ENCODE results near the gene FAM171A1. TPM values are rescaled to one million over a fixed set of nuclear protein-coding genes. Genes with fewer than 3 reads are reported as not detected.

The FAM171A1 gene
- total RNA-seq, 1 donor from 2014 or later = 73.6 TPM

DNA sequence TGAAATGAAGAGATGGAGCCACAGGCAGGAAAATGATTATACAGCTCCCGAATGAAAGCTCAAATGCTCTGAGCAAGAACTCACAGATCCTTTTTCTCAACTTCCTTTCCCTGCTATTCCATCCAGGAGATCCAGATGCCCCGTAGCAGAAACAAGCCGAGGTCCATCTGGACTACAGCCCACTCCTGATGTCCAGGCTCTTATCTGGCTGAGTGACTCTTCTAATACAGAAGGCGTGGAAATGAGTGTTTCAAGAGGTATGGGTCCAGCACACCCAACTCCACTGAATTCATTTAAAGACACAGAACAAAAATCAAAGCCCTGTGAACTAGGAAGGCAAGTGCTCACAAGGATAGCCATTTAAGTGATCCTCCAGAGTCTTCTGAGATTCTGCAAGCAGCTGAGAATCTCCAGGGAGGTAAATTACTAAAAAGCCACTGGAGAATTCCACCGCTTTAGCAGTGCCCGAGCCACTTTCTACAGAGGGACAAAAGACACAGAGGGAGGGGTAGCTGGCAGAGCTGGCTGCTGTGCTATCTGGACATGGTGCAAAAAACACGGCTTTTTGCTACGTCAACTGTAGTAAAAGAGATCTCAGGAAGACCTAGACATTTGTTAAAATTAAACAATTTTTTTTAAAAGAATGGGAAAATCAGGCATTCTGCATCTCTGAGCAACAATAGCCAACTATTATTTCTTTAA, 24.5 kb downstream of the FAM171A1 start:
- Mint-ChIP-seq H3K4me1 (peaks cover 30% of the 10 kb centered on the region), H3K27ac (no peak overlapping the region), H3K36me3 (no peaks in the 10 kb centered on the region)

DNA sequence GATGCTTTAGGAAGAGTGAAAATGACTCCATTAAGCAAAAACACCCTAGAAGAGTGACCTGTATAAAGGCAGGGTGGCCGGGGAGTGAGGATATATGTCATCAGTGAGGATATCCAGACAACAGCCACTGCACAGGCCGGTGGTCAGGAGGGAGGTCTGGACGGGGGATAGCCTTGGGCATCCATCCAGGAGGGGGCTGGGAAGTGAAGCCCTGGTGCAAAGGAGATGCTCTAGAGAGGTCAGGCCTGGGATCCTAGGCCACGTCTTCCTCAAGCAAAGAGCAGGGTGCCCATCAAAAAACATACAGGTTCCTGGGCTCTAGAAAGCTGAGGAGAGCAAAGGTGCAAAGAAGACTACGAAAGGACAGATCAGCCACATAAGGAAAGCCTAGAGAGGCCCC, 25.6 kb downstream of the FAM171A1 start:
- TF ChIP-seq, protein P1, sequence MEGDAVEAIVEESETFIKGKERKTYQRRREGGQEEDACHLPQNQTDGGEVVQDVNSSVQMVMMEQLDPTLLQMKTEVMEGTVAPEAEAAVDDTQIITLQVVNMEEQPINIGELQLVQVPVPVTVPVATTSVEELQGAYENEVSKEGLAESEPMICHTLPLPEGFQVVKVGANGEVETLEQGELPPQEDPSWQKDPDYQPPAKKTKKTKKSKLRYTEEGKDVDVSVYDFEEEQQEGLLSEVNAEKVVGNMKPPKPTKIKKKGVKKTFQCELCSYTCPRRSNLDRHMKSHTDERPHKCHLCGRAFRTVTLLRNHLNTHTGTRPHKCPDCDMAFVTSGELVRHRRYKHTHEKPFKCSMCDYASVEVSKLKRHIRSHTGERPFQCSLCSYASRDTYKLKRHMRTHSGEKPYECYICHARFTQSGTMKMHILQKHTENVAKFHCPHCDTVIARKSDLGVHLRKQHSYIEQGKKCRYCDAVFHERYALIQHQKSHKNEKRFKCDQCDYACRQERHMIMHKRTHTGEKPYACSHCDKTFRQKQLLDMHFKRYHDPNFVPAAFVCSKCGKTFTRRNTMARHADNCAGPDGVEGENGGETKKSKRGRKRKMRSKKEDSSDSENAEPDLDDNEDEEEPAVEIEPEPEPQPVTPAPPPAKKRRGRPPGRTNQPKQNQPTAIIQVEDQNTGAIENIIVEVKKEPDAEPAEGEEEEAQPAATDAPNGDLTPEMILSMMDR (IDR thresholded peaks at IDR 0.05; ENCODE audit: unreplicated experiment) = no peak
- H3K4me1 Mint-ChIP-seq = peaks cover 24% of the 10 kb centered on the region
- DNase-seq (ENCODE audit: low spot score in 2 of 2, unreplicated experiment in 2 of 2) = no peak
- no peak overlapping the region for H3K27ac Mint-ChIP-seq
- H3K27me3 Mint-ChIP-seq (ENCODE audit: low read depth) = no peaks in the 10 kb centered on the region
- H3K36me3 Mint-ChIP-seq = no peaks in the 10 kb centered on the region
- no peak overlapping the region for H3K4me3 Mint-ChIP-seq
- H3K9me3 Mint-ChIP-seq = no peaks in the 10 kb centered on the region

More for the DNA sequence above, 24.5 kb downstream of the FAM171A1 start:
- no peaks in the 10 kb centered on the region for H3K9me3 Mint-ChIP-seq
- TF ChIP-seq, protein P1 (IDR thresholded peaks at IDR 0.05; ENCODE audit: unreplicated experiment) = no peak
- DNase-seq (ENCODE audit: low spot score in 2 of 2, unreplicated experiment in 2 of 2) = no peak
- H3K27me3 Mint-ChIP-seq (ENCODE audit: low read depth) = no peaks in the 10 kb centered on the region
- no peak overlapping the region for H3K4me3 Mint-ChIP-seq

DNA sequence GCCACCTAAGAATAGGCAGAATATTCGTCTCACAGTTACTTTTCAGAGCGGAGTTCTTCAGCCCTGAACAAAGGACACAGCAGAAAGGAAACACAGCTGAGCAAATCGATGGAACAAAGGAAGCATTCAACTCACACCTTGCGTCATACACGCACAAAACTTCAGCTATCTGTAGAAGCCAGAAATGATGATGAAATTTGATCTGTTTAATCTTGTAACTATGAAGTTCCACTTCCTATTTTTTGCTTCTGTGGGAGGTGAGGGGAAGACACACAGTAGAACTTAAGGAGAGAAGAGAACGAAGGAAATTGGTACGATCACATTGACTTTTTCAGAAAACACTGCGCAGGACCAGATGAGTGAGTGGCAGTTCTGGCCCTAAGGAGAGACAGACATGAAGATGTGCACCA, 26.2 kb downstream of the FAM171A1 start:
- H3K27me3 Mint-ChIP-seq (ENCODE audit: low read depth) = no peaks in the 10 kb centered on the region
- H3K4me3 Mint-ChIP-seq = no peak overlapping the region
- H3K4me1 Mint-ChIP-seq = peaks cover 24% of the 10 kb centered on the region
- H3K36me3 Mint-ChIP-seq = no peaks in the 10 kb centered on the region
- H3K27ac Mint-ChIP-seq = peak overlapping the region; percentile 3
- DNase-seq (ENCODE audit: low spot score in 2 of 2, unreplicated experiment in 2 of 2) = no peak
- no peaks in the 10 kb centered on the region for H3K9me3 Mint-ChIP-seq
- TF ChIP-seq, protein P1 (IDR thresholded peaks at IDR 0.05; ENCODE audit: unreplicated experiment) = no peak

DNA sequence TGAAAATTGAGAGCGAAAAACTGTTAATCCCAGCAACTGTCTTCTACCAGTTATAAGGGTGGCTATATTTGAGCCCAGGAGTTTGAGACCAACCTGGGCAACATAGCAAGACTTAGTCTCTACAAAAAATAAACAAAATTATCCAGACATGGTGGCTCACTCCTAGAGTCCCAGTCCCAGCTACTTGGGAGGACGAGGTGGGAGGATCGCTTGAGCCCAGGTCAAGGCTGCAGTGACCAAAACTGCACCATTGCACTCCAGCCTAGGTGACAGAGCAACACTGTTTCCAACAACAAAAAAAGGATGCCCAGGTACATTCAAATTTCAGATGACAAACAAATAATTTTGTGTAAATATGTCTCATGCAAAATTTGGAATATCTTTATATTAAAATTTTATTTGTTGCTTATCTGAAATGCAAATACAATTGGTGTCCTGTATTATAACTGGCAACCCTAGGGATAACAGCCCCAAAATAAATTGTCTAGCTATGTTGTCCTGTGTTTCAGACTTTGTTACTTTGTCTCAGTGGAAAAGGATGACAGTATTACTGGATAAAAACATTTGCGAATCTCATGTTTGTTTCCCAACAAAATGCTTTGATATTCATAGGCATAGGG, 26.7 kb downstream of the FAM171A1 start:
- DNase-seq (ENCODE audit: low spot score in 2 of 2, unreplicated experiment in 2 of 2) = no peak
- H3K4me3 Mint-ChIP-seq = no peak overlapping the region
- peak overlapping the region; percentile 3 for H3K27ac Mint-ChIP-seq
- H3K9me3 Mint-ChIP-seq = no peaks in the 10 kb centered on the region
- peaks cover 24% of the 10 kb centered on the region for H3K4me1 Mint-ChIP-seq
- H3K36me3 Mint-ChIP-seq = no peaks in the 10 kb centered on the region
- TF ChIP-seq, protein P1 (IDR thresholded peaks at IDR 0.05; ENCODE audit: unreplicated experiment) = no peak
- no peaks in the 10 kb centered on the region for H3K27me3 Mint-ChIP-seq (ENCODE audit: low read depth)

DNA sequence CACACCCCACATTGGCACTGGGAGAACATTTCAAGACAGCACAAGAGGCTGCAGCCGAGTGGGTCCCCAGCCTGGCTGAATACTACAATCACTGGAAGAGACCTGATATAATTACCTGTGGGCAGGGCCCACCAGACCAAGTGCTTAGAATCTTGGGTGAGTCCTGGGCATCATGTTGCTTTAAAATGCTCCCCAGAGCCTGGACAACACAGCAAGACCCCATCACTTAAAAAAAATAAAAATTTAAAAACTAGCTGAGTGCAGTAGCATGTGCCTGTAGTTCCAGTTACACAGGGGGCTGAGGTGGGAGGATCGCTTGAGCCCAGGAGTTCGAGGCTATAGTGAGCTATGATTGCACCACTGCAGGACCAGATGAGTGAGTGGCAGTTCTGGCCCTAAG, 28.1 kb downstream of the FAM171A1 start:
- Mint-ChIP-seq H3K36me3 (no peaks in the 10 kb centered on the region), H3K27me3 (ENCODE audit: low read depth) (no peaks in the 10 kb centered on the region), H3K4me1 (peaks cover 21% of the 10 kb centered on the region), H3K4me3 (no peak overlapping the region), H3K27ac (no peak overlapping the region), H3K9me3 (no peaks in the 10 kb centered on the region)
- TF ChIP-seq, protein P1 (IDR thresholded peaks at IDR 0.05; ENCODE audit: unreplicated experiment) = no peak
- DNase-seq (ENCODE audit: low spot score in 2 of 2, unreplicated experiment in 2 of 2) = no peak

Measured in mesothelial cell of epicardium (in vitro differentiated cells).